UCSD-AML1 (cell line): ENCODE measurements around the gene SIRPA.

Experiments
- DNase-seq: peaks from one replicate; lab custom pipeline; 2025; ENCODE audit not compliant: unreplicated experiment; lab: John Stamatoyannopoulos, UW

SIRPA gene

DNA sequence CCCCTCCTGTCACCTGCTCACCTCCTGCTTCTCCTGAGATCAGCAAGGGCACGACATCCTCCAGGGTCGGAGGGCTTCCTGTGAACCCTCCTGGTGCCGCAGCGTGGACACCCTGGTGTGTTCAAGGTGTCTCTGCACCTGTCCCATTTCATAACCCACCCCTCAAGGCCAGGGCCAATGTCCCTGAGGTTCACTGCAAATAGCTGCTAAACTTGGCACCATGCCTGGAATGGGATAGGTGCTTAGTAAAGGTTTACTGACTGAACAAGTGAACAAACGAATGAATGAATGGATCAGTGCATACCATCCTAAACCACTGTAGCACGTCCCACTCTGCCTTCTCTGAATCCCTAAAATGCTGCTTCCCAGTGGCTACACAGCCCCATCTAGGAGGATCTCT, 35.0 kb downstream of the SIRPA start:
- DNase-seq, result no peak

DNA sequence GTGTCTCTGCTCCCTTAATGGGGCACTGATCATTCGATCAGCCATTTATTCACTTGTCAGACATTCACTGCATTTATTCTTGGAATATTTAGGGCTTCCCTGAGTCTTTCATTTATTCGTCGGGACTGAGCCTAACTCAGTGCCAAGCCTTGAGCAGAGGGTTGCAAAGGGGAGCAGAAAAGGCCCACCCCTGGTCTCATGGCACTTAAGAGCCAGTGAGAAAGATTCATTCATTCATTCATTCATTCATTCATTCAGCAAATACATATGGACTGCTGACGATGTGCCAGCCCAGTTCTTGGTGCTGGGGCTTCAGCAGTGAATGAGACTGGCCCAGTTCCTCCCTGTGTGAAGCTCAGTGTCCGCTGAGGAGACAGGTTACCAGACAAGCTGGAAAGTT, 36.6 kb downstream of the SIRPA start:
- DNase-seq, result no peak

DNA sequence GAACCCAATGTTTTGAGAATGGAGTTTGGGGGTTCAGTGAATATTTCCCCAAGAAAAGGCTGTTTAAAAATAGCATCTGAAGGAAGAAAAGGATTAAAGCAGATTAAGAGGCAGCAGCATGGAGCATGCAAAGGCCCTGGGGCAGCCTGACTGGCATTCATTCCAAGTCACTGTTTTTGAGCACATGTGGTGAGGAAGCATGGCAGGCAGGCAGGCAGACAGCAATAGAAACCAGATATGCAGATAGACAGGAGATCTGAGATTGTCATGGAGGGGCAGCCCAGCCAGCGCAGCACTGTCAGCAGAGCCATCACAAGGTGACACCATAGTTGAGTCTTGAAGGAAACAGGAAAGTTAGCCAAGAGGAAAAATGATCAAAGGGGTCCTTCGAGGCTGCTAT, 37.8 kb downstream of the SIRPA start:
- DNase-seq, result no peak

DNA sequence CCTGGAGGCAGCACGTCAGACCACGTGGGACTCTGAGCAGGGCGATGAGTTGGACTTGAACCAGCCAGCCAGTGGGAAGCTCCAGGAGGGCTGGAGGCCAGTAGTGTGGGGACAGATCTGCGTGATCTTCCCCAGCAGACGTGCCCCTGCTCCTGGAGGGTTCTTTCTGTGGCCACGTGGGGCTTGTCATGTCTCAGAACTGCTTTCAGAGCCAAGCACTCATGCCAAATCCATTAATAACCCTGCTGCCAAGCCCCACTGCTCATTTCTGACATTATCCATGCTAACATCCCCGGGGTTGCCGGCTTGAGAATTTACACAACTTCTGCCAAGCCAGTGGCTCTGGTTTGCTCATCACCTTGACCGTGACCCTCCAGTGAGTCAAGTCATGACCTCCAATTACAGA, 38.3 kb downstream of the SIRPA start:
- DNase-seq, result no peak

DNA sequence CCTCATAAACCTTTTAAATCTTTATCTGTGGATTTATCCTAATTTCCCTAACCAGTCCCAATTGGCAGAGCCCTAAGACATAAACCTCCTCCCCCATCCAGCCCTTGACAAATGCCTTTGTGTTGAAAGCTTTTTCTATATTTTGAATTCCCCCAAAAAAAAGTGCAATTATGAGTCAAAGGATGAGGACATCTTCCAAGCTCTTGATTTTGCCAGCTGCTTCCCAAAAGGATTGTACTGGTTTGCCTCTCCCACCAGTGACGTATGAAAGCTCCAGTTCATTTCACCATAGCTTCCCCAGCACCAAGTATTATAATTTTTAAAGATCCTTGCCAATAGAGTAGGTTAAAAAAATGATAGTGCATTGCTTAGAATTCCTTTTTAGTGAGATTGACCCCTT, 38.9 kb downstream of the SIRPA start:
- DNase-seq, result no peak

DNA sequence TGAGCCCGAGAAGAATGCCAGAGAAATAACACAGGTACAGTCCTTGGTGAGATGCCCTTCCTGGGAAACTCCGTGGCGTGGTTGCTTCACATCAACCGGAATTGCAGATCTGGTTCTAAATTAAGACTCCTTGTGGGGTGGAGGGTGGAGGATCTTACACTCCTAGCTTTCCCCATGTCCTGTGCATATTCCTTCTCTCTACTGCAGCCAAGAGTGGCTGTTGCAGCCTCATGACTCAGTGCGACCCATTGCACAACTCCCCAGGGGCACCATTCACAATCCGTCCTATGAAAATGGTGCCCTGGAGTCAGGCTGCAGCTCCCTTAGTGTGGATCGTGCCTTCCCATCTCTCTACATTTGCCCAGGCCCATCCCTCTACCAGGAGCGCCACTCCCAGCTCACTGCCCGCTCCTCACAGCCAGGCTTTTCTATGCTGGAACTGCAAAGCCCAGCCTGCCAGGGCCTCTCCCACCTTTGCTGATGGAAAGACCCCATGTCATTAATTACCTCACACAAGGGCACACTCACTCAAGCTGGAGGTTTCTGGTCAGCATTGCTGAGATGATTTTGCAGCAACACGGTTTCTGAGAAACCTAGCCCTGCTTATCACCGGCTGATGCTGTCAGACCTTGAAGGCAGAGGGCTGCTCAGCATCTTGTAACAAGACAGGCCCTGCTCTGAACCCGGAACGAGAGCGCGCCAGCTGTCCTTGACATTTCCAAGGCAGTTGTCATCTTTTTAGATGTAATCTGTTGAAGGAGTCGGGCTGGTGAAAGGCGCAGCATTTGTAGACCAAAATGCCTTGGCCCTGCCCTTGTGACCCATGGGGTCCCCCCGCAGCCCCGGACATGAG, 39.7 kb downstream of the SIRPA start:
- DNase-seq, result no peak

DNA sequence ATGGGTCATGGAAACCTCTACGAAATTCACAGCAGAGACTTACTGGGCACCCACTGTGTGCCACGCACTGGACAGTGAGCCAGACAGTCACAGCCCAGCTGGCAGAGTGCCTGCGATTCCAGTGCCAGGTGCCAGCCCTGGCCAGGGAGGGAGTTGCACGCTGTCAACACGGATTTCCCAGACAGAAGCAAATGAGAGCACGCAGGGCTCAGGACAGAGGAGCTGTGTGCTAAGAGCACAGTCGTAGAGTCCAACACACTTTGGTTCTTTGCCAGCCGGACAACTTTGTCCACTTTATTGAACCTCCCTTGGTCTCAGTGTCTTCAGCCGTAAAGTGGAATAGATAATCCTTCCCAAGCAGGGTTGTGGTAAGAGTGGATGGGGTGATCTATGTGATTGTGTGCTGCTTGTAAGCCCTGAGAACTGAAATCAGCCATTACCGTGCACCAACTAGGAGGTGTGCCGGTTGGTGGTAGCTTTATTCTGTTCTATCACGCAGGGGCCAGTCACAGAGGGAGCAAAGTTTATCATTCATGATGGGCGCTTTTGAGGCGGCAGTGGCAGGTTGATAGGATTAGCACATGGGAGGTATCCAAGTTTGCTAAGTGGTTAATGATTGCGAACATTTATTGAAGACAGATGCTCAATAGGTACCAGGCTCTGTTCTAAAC, 40.6 kb downstream of the SIRPA start:
- DNase-seq, result no peak

DNA sequence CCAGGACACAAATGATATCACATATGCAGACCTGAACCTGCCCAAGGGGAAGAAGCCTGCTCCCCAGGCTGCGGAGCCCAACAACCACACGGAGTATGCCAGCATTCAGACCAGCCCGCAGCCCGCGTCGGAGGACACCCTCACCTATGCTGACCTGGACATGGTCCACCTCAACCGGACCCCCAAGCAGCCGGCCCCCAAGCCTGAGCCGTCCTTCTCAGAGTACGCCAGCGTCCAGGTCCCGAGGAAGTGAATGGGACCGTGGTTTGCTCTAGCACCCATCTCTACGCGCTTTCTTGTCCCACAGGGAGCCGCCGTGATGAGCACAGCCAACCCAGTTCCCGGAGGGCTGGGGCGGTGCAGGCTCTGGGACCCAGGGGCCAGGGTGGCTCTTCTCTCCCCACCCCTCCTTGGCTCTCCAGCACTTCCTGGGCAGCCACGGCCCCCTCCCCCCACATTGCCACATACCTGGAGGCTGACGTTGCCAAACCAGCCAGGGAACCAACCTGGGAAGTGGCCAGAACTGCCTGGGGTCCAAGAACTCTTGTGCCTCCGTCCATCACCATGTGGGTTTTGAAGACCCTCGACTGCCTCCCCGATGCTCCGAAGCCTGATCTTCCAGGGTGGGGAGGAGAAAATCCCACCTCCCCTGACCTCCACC, 42.2 kb downstream of the SIRPA start:
- no peak for DNase-seq

DNA sequence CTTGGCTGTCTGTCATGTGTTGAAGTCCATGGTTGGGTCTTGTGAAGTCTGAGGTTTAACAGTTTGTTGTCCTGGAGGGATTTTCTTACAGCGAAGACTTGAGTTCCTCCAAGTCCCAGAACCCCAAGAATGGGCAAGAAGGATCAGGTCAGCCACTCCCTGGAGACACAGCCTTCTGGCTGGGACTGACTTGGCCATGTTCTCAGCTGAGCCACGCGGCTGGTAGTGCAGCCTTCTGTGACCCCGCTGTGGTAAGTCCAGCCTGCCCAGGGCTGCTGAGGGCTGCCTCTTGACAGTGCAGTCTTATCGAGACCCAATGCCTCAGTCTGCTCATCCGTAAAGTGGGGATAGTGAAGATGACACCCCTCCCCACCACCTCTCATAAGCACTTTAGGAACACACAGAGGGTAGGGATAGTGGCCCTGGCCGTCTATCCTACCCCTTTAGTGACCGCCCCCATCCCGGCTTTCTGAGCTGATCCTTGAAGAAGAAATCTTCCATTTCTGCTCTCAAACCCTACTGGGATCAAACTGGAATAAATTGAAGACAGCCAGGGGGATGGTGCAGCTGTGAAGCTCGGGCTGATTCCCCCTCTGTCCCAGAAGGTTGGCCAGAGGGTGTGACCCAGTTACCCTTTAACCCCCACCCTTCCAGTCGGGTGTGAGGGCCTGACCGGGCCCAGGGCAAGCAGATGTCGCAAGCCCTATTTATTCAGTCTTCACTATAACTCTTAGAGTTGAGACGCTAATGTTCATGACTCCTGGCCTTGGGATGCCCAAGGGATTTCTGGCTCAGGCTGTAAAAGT, 43.5 kb downstream of the SIRPA start:
- DNase-seq, result no peak

DNA sequence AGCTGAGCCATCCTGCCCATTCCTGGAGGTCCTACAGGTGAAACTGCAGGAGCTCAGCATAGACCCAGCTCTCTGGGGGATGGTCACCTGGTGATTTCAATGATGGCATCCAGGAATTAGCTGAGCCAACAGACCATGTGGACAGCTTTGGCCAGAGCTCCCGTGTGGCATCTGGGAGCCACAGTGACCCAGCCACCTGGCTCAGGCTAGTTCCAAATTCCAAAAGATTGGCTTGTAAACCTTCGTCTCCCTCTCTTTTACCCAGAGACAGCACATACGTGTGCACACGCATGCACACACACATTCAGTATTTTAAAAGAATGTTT, 44.0 kb downstream of the SIRPA start:
- no peak for DNase-seq

DNA sequence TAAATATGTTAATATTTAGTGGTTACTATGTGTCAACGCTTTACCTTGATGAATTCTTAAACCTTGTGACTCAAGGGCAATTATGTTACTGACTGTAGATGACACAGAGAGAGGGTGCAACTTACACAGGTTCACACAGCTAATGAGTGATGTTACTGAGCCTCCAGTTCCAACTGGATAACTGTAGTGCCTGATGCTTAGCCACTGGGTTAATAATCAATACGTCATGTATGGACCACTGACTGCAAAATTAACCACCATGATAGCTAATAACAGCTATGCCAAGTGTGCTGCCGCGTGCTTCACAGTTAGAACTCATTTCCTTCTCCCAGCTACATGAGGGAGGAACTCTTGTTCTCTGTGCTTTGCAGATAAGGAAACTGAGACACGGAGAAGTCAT, 45.4 kb downstream of the SIRPA start:
- DNase-seq, result no peak

DNA sequence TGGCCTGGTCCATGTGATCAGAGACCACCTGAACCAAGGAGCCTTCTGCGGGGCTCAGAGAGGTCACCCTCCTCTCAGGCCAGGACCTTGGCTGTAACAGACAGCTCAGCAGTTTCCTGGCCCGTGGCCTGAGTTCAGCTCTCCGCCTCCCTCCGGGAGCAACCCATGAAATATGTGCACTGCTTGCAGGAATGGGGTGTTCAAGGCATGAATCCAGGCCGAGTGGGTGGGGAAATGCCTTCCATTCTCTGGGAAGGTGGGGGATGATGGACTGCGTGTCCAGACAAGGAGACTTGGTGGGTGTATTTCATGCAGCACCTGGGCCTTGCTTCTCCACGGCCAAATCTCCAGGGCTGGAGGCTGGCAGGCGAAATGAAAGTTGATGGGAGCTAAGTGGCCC, 46.0 kb downstream of the SIRPA start:
- DNase-seq, result no peak

DNA sequence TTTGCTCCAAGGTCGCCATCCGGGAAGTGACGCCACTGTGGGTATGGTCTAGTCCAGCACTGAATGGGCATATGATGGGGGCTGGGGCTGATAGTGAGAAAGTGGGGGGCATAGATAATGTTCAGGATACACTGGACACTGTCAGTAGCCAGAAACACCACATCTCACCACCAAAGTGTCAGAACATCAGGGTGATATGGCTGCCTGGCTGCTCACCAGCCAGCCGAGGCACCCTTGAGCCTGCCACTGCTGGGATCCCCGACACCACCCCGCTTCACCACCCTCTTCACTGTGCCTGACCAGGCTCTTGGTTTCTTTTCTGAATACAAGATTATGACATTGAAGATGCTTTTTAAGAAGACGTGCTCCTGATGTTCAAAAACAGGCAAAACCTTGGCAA, 46.9 kb downstream of the SIRPA start:
- DNase-seq, result no peak

DNA sequence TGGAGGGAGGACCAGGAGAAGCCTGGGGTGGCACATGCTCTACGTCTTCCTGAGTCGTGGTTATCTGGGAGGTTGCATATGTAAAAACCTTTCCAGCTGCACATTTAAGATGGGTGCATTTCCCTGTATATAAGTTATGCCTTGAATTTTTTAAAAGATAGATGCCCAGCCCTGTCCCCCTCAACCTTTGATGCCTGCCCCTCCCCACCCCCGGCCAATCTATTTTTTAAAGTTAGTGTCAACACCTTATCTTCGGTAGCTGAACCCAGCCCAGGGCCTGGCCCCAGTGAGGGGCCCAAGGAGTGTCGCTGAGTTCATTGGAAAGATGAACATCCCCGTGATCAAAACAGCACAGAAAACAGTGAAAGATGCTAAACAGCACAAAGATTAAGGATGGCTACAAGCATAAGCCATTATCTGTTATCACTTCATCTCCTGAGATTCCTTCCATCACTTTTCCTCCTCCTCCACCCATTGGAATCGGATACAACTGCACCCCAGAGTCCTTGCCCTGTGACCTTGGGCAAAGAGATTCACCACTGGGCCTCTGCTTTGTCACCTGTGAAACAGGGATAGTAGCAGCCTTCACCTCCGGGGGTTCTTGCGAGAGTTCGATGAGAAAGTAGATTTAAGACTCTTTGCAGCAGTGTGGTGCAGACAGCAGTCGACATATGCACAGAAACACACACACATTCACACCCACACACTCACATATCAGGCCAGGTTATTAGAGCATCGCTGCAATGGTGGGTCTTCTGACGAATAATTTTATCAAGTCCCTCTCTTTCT, 47.5 kb downstream of the SIRPA start:
- no peak for DNase-seq

DNA sequence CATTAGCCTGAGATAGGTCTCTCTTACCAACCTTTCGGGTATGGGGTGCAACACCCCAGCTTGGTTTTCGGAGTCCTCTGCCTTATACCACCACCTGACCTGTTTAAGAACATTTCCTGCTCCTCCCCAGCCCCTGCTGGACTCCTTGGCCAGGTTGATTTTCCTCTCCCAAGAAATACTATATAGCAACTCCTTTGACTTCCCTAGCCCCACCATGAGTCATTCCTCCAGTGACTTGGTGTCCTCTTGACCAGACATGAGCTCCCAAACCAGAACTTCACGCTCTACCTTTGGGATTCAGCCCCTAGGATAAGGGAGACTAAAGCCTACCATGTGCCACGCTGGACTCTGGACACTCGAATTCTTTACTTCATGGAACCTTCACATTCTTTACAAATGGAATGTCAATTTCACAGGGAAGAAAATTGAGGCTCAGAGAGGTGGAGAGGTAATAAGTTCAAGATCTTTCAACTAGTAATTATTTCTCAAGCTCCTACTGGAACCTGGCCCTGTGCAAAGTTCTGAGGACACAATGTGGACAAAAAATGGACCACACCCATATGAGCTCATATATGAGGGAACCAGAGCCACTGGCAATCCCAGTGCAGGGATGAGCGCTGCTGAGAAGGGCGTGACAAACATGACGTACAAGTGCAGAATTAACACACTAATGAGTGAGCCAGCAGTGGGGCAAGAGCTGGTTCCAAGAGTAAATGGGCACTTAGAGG, 48.2 kb downstream of the SIRPA start:
- DNase-seq, result no peak

DNA sequence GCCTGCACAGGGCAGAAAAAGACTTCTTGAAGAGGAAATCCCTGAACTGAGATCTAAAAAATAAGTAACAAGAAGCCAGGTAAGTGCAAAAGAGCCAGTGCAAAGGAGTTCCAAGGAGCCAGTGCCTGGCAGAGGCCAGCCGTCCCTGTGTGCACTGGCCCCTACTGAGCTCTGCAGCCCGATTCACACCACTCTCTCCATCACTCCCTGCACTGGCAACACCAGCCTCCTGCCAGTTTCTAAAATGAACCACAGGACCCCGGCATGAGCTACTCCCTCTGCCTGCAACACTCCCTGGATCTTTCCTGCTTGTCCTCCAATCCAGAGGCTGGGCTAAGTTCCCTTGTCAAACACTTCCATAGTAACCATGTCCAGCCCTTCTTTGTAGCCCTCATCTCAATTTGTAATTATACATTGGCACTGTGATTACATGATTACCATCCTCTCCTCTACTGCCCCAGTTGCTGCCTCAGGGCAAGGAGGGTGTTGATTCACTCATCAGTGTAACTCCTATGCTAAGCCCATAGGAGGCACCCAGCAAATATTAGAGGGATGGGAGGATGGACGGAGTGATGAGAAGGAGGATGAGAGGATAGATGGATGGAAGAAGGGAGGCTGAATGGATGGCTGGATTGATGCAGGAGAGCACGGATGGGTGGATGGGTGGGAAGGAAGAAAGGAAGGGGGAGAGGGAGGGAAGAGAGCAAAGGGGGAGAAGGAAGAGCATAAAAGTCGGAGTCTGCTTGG, 49.3 kb downstream of the SIRPA start:
- no peak for DNase-seq

DNA sequence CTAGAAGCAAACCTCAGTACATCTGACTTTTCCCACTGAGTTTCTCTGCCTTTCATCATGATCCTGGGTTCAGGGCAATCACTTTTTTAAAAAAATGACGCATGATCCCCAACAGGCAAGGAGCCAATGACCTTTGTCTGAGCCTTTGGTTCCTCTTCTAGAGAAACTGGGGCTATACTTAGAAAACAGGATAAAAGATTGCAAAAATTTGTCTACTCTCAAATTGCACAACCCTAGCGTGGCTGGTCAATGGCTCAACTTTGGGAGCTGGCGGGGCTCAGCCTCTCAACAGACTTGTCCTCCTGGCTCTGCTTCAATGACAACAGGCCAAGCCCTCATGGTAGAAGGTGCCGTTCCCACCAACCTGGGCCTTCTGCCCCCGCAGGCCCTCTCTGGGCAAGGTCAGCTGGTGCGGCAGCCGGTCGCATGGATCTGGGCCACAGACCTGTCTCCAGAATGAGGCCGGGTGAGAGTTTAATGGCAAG, 50.0 kb downstream of the SIRPA start:
- no peak for DNase-seq

DNA sequence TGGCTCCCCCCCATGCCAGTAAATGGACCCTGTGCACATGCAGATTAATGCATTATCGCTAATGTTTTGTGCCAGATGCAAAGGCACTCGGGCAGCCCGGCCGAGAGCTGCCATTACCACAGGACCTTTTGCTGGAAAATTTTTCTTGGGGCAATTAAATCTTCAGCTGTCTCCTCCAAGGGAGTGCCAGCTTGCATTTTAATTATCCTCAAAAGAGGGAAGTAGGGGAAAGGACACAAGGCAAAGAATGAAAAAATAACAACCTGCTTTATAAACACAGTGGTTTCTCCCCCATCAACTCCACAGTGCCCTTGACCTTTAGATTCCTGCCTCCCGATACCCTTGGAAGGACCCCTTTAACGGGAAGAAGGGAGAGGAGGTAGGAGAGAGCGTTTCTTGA, 50.5 kb downstream of the SIRPA start:
- DNase-seq, result no peak

DNA sequence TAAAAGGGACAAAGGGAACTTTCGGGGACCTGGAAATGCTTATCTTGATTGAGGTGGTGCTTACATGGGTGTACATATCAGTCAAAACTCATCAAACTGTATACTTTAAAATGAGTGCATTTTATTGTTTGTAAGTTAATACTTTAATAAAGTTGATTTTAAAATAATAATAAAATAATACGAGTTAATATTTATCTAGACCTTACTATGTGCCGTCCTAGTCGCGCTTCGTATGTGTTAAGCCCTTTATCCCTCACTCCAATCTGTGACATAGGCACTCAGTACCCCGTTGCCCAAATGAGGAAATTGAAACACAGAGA, 51.2 kb downstream of the SIRPA start:
- DNase-seq, result no peak
